ENCODE data around the gene CCL27.
A peak's percentile ranks its signal among the peaks of the same experiment; 100 is the strongest.

Gene CCL27

DNA sequence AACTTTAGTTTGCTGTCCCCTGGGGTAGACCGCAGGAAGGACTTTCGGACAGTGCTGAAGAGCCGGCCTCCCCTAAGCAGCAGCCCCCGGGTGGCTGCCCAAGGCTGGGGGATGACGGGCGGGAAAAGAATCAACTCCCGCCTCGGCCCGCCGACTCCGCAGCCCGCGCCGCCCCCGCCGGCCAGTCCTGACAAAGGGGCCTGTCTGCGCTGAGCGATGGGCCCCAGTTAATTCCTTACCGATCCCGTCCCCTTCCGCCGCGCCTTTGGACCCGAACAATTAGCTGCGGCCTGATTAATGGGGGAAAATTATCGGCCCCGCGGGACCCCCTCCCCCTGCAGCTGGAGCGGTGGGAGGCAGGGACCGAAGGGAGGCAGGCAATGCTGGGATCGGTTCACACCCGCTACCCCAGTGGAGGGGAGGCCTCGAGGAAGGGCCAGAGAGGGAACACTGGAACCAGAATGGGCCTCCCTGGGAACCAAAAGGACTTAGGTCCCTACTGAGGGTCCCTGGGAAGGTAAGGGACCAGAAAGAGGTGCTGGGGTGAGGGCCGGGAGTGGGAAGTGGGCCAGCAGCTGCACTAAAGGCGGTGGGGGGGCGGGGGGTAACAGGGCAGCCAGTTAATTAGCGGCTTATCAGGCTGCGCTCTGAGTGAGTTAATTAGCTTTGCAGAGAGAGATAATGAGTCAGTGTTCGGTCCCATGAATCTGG, 37.8 kb downstream of the CCL27 start:
- DNase-seq = no peak

DNA sequence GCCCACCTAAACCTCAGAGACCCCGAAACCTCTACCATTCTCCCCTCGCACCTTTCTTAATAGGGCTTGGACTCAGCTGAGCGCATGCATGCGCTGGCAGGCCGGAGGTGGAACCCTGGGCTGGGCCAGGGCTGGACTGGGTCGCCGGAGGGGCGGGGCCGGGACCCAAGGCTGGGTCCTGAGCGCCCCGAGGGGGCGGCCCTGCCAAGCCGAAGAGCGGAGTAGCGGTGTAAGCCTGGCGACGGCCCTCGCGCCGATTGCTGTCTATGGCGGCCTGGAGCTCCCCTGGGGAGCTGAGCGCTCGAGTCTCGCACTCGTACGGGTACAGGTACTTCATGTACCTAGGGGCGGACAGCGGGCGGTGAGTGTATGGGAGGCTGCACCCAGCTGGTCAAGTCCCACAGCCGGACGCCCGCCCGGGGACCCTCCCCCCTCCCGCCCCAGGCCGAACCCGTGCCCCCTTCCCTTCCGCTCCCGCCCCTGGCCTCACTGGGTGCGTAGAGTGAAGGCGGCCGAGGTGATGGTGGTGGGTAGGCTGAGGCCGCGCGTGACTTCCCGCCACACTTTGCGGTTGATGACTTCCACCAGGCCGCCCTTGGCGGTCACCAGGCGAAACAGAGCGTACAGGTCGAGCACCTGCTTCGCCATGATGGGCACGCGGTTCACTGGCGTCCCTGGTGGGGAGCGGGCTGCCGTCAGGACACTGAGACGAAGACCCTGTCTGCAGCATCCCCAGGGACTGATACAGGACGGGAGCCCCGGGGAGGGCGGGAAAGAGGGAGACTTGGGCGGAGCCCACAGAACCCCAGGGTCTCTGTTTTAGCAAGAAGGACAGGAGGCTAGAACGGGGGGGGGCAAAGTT, 38.9 kb downstream of the CCL27 start:
- DNase-seq = no peak

DNA sequence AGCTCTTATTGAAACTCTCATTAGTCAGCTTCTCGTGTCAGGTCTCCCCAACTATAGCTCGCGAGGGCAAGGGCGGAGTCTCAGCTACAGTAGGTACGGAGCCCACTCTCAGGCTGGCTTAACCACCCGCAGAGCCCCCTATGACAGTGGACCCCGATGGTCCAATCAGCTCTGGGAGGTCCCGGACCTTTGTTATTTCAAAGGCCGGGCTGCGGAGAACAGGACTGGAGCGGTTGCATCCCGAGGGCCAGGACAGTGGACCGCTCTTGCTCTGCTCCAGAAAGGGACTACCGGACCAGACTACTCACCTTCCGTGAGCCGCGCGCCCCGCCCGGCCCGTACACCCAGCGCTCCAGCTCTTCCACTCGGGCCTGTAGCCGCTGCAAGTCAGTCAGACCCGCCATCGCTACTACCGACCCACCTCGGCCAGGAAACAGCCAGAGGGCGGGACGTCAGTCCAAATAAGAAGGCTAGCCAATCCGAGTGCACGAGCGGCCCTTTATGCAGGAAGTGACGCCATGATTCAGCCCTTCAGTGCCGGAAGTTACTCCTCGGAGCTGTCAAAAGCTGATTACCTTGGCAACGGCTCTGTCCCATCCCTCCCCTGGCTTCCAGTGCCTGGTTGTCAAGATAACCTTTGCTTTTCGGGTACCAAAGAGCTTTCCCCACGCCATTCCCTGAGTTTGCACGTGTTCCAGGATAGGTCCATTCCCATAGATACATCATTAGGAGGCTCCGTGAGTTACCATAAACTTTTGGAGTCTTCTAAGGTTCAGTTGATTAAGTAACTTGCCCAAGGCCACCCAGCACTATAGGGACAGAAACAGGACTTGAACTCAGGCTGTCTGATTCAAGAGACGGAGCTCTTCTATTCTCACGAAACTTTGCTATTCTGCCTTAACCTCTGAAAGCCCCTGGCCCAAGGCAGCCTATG, 42.1 kb downstream of the CCL27 start, which contains the start of gene DCTN3:
Gene DCTN3, minus strand, starts transcription at position 435 of the 934 bp plus-strand sequence. Its CDS starts 31 bp downstream, at position 404.
- peak; percentile 97 for DNase-seq

DNA sequence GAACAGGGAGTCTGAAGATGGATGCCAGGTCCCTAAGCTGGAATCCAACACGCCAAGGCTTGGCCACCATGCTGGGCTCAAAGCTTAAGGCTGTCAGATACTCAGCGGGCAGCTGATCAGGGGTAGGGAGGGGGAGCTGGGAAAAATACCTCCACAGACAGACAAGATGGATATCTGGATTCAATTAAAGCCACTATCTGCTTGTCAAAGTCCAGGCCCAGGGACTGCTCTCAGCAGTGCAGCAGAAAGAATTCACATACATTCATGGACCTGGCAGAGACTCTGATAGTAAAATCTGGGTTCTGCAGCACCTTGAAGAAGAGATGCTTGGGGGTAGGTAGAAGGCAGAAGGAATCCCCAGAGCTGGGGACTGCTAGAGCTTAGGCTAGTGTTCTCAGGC, 47.3 kb downstream of the CCL27 start:
- DNase-seq = no peak

DNA sequence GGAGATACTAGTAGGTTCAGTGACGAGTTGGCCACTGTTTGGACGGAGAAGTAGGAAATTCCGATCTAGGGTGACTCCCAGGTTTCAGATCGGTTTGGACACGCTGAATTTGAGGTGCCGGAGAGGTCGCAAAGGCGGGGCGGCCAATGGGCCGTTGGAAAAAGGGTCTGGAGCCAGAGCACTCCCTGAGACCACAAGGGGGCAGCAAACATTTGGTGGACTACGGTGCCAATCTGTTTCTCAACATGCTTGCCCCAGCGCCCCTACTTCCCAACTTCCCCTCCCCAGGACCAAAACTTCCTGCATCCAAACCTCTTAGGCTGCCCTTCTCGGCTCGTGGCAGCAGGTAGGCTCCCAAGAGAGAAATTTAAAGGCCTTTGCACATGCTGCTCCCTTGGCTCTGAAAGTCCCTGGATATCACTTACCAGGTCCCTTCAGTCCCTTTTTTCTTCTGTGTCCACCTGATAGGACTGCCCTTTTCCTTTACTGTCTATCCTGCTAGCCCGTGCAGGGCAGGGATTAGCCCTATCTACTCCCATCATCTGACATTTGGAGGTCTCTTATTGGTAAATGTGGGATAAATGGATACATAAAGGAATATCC, 49.6 kb downstream of the CCL27 start:
- peak; percentile 65 for DNase-seq

Data from kidney glomerular epithelial cell (primary cell).